Fibroblast of peridontal ligament (primary cell): ENCODE data around the gene TNIP1.

Source experiments
- DNase-seq: peaks from one replicate; pipeline ENCODE4 v3.0.0-alpha.2; 2010; ENCODE audit errors: extremely low read depth

The TNIP1 gene

GRCh38 chr5:151083081-151083676, 2.3 kb upstream of the TNIP1 start:
- DNase-seq: no peak

GRCh38 chr5:151082282-151082902, 1.6 kb upstream of the TNIP1 start:
- DNase-seq: no peak

- DNase-seq: peak; percentile 72
These were observed 822 bp upstream of the TNIP1 start for GRCh38 chr5:151081431-151082281.

- peak; percentile 37 for DNase-seq
These were observed 809 bp downstream of the TNIP1 start for GRCh38 chr5:151079838-151080612.

- no peak for DNase-seq
These were observed 2.2 kb downstream of the TNIP1 start for GRCh38 chr5:151078490-151079262.

- DNase-seq: no peak
These were observed 2.9 kb downstream of the TNIP1 start for GRCh38 chr5:151077967-151078366.

- DNase-seq: no peak
These were observed 3.4 kb downstream of the TNIP1 start for GRCh38 chr5:151077419-151077818.

- no peak for DNase-seq
These were observed 4.2 kb downstream of the TNIP1 start for GRCh38 chr5:151076616-151077015.

GRCh38 chr5:151075698-151076331, 5.0 kb downstream of the TNIP1 start:
- DNase-seq: no peak

GRCh38 chr5:151074557-151074956, 6.3 kb downstream of the TNIP1 start:
- DNase-seq: no peak

- DNase-seq: no peak
These were observed 7.6 kb downstream of the TNIP1 start for GRCh38 chr5:151073280-151073679.

GRCh38 chr5:151072630-151073025, 8.2 kb downstream of the TNIP1 start:
- no peak for DNase-seq

- DNase-seq: no peak
These were observed 8.8 kb downstream of the TNIP1 start for GRCh38 chr5:151071848-151072629.

- no peak for DNase-seq
These were observed 9.8 kb downstream of the TNIP1 start for GRCh38 chr5:151071021-151071420.

GRCh38 chr5:151070449-151070848, 10.4 kb downstream of the TNIP1 start:
- DNase-seq: no peak

- no peak for DNase-seq
These were observed 12.2 kb downstream of the TNIP1 start for GRCh38 chr5:151068433-151069197.

- DNase-seq: no peak
These were observed 13.0 kb downstream of the TNIP1 start for GRCh38 chr5:151067632-151068432.

- DNase-seq: no peak
These were observed 13.9 kb downstream of the TNIP1 start for GRCh38 chr5:151066920-151067319.
